GM19463 (cell line): ENCODE data around the gene KLHL1.

ENCODE experiments used
- ATAC-seq: cut with Tn5 transposase; IDR thresholded peaks from one replicate; pipeline ENCODE4 v1.9.1; 2021; ENCODE audit warnings: mild to moderate bottlenecking, moderate library complexity; ENCODE audit not compliant: unreplicated experiment

Gene KLHL1

DNA sequence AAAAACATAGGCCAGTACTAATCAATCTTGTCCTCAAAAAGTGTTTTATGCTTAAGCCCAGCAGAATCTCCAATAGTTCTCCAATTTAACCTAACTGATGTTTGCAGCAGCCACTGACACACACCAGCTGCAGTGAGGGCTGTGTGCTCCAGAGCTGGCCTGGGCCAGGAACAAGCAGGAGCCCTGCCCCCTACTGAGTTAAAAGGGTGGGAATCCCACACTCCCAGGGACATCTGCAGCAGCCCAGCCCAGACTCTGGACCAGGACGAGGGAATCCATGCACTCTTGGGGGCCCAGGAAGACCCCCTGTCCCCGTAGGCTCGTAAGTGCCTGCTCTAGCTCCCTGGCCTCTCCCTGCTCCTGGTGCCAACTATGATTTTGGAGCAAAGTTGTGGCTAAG lies 92.1 kb downstream of the KLHL1 start:
- ATAC-seq: no peak

DNA sequence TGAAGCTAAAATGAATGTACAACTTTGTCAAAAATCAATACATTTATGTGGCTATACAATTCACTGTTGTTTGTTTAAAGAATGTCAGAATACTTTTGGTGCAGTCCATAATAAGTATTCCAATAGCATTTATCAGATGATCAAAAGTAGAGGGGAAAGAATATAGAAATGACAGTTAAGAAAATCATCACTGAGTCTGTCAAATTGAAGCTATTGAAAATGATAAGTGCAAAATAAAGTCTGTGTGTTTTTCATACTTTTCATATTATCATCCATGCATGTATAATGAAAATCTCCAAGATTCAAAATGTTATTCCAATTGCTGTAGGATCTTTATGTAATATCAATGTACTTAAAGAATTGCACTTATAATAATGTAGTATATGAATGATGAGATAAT lies 93.9 kb downstream of the KLHL1 start:
- ATAC-seq: no peak

DNA sequence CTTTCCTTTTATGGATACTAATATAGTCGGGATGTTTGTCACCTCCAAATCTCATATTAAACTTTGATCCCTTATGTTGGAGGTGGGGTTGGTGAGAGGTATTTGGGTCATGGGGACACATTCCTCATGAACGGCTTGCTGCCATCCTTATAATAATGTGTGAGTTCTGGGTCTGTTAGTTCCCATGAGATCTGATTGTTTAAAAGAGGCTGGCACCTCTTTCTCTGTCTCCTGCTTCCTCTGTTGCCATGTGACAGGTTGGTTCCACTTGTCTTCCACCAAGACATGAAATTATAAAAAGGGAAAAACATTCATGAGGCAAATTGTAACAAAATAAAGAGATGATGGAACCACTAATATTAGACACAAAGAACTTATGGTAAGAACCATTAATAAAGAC lies 108.4 kb downstream of the KLHL1 start:
- ATAC-seq: no peak

DNA sequence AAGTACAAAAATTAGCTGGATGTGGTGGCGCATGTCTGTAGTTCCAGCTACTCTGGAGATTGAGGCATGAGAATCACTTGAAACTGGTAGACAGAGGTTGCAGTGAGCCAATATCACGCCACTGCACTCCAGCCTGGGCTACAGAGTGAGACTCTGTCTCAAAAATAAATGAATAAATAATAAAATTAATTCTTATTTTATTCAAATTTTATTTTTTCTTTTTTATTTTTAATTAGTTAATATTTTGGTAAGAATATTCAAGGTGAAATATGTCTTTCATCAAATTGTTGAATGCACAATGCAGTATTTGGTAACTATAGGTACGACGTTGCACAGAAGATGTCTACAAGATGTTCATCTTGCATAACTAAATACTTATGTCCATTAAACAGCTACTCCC lies 111.2 kb downstream of the KLHL1 start:
- ATAC-seq: no peak

DNA sequence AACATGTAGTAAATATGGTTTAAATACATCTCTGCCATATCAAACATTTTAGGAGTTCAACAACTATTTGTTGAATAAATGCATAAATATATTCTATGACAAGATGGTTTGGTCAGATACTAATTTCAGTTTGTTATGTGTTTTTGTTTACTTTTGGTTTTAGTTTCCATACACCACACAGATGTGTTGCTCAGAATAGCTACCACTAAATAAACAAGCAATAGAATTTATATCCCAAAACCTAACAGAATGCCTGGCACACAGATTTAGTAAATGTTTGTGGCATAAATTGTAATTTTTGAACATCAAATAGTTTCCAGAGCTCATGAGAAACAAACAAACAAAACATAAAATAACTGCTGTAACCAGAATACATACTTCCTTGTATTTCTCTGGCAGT lies 127.5 kb downstream of the KLHL1 start:
- peak; percentile 57 for ATAC-seq

DNA sequence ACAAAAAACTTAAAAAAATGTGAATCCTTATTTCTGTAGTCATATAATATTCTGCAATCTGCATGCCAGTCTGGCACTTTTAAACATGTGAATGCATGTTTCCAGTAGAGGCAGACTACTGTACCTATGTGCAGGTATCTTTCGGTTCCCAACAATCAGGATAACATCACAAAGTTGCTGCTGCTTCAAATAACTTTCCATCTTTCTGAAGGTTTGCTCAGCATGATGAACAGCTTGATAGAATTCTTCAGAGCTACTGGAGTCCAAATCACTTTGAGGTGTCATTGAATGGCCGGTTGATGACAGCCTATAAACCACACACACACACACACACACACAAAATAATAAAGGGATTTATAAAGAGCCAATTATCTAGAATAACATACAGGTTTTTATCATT lies 132.8 kb downstream of the KLHL1 start:
- no peak for ATAC-seq

DNA sequence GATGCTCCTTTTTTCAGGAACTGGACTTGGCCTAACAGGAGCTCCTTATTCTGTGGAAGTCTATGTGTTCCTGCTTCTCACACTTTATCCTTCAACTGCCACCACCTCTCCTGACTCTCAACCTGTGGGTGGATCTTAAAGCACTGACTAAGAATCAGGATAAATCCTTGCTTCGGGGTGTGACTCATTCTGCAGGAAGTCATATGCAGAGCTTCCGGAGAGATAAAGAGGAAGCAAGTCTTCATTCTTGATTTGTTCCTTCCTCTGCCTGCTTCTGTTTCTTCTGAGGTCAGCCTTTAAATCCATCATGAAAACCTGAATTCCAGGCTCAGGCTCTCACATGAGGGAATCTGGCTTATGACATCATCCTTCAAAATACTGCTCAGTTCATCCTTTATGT lies 137.7 kb downstream of the KLHL1 start:
- no peak for ATAC-seq

DNA sequence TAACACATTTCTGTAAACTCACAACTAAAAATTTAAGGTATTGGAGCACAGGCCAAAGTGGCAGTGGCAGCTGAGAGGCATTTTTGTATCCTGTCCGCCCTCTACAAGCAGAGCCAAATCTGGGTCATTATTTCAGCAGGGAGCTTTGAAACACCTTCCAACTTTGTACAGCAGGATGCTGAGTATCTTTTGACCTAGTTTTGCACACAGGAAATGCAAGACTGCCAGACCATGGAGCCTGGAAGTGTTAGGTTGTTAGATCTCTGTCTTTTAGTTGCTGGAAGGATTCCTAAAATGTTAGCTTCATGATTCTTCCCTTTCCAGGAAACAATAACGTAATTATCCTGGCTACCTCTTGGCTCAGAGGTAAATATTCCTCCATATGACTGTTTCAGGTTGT lies 149.2 kb downstream of the KLHL1 start:
- ATAC-seq: no peak

DNA sequence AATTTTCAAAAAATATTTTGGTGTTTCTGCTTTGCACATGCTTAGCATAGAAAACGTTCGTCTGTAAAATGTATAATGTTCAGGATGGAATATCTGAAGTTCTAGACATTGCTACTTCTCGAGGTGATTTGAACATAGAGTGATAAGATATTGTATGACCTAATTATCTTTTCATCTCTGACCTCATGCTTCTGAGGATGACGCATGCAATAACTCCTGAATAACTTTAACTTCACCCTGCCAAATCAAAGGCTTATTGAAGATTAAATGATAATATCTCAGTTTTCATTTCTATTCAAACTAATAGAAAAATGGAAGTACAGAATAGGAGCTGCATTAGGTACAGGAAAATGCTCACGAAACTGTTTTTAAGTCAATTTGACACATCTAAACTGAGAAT lies 151.4 kb downstream of the KLHL1 start:
- ATAC-seq: no peak

DNA sequence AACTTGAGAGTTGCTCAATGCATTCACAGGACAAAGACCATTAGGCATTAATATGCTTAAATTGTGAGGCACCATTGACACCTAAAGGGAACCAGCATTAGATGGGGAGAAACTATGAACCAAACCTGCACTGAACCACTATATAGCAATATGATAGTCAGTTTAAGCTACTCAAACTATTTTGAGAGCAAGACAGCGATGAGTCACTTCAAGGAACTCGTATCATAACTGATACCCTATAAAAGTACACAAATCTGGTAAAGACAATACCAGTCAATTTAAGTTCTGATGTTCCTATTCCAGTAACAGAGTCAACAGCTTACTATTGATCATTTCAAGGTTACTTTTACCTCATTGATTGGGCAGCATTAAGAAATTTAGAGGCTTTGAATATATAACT lies 151.9 kb downstream of the KLHL1 start:
- no peak for ATAC-seq

DNA sequence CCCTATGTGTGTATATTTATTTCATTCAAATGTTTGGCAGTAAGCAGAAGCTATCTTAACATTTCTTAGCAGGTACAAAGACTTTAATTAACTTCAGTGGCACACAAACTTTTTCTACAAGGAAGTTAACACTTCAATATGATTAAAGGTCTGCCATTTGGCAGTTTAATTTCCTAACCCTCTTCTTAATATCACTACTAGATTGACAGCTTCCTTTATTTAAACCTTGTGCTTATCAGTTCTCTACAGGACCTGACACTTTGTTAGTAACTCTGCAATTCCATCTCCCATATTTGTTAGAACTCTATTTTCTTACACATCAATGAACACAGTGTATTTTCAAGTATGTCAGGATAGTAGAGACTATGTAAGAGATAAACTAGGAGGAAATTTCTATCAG lies 153.0 kb downstream of the KLHL1 start:
- ATAC-seq: no peak

DNA sequence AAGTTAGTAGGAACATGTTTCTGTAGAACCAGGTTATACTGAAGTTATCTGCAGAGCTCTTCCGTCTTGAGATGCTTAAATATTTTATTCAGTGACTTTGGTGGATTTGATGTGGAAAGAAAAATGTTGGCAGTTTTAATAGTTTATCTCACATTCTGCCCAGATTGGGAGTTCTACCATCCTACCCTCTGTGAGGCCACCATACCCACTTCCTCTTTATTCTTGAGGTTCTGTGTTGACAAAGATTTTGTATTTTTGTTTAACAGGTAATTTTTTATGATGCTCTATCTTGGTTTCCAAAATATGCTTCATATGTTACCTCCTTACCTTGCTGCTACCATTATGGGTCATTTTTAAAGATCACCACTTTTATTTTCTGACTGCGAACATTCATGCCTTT lies 156.8 kb downstream of the KLHL1 start:
- ATAC-seq: no peak

DNA sequence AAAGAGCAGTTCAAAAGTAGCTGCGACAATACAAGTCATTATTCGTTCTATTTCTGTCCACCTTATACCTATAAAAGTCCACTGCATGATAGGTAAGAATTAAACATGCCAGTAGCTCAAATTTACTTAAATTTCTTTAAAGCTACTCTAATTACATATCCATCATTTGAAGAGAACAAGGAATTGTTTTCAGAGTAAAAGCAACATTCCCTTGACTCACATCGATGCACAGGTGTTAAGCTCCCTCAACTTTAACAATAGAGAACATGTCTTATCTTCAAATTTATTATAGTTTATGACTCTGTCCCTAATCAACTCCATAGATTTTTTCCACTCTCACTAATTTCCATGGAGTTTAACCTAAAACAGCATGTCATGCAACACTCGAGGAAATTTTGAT lies 158.1 kb downstream of the KLHL1 start:
- ATAC-seq: no peak

DNA sequence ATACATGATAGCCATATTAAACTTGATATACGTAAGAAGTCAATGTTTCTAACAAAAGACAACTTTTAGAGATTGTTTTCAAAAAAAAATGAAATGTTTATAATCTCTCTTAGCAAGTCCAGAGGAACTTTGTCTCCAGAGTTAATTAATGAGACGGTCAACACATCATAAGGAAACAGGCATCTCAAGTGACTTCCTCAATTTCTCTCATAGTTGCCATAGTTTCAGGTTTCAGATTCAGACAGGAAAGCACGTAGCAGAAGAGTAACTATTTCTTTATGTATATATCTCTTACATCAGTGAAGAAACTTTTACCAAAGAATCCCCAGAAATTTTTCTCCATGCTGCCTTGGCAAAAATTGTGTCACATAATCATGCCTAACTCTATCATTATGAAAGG lies 160.2 kb downstream of the KLHL1 start:
- ATAC-seq: peak; percentile 98

DNA sequence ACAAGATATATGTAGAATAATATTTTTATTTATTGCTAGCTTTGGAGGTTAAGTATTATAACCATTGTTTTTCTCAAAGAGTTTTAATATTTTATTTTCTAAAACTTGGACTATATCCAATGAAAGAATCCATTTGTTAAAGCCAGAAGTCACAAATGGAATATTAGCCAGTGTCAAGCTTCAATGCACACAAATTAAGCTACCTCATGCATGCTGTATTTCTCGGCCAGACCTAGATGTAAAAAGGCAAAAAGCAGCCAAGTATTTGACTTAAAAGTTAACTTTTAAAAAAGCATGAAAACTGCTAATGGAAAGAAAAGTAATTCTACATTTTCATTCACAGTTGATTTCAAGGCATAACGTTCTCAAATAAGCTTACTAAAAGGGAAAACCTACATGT lies 160.7 kb downstream of the KLHL1 start:
- peak; percentile 27 for ATAC-seq

DNA sequence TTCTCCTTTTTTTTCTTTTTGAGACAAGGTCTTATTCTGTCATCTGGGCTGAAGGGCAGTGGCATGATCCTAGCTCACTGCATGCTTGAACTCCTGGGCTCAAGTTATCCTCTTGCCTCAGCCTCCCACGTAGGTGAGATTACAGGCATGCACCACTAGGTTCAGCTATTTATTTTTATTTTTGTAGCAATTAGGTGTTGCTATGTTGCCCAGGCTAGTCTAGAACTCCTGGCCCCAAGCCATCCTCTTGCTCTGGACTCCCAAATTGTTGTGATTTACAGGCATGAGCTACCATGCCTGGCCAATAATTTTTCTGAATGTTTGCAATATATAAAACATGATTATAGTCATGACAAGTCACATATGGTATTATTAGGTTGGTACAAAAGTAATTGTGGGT lies 161.7 kb downstream of the KLHL1 start:
- ATAC-seq: no peak

DNA sequence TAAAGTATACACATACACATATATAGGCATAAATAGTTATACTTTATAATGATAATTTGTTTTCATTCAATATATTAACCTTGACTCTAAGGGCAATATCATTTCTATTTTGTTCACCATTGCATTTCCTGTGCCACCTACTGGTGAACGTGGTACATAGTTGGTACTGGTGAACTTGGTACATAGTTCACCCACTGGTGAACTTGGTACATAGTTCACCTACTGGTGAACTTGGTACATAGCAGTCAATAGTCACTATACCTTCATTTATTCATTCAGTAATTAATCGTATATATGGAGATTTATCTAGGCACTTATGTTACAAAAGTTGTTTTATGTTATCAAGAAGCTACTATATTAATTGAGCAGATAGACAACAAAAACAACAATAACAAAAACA lies 173.2 kb downstream of the KLHL1 start:
- ATAC-seq: peak; percentile 89

DNA sequence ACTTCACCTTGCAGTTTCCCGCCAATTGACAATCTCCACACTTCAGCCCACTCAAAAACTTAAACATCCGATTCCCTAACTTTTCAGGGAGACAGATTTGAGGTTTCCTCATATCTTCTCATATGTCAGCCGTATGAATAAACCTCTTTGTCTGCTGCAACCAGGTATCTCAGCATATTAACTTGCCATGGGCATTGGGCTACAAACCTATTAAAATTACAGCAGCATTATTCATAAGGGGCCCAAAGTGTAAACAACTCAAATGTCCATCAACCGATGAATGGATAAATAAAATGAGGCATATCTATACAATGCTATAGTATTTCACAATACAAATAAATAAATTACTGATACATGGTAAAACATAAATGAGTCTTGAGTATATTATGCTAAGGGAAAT lies 180.0 kb downstream of the KLHL1 start:
- ATAC-seq: no peak

DNA sequence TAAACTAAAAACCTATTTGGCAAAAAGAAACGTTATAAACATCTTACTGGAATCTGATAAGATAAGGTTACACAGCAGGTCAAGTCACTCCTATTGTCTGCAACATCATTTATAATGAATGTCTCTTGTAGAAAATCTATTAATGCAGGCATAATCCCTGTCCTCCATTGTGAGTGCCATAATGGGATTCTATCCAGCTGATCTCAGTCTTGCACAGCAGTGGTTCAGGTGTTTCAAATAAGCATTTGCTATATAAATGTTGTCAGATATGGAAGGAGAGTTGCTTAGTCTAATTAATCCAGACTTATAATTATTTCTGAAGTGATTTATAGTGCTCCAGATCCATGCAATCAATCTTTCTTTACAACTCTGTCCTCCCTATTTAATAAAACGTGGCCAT lies 187.1 kb downstream of the KLHL1 start:
- no peak for ATAC-seq

DNA sequence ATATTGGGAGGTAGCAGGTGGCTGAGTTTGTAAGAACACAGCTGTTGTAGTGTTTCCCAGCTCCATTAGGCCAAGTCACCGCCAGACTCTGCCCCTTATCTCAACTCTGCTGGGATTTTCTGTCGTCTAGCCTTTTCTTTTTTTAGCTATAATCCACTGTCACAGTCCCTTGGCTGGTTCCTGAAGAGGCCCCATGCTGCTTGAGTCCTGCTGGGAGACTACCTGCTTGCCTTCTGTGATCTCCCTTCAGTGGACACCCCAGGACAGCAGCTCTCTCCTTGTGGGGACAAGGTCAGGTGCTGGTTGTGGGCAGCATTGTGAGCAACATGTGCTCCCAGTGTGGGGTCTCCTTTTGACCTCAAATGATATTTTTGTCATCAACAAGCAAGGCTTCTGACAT lies 195.6 kb downstream of the KLHL1 start:
- no peak for ATAC-seq

DNA sequence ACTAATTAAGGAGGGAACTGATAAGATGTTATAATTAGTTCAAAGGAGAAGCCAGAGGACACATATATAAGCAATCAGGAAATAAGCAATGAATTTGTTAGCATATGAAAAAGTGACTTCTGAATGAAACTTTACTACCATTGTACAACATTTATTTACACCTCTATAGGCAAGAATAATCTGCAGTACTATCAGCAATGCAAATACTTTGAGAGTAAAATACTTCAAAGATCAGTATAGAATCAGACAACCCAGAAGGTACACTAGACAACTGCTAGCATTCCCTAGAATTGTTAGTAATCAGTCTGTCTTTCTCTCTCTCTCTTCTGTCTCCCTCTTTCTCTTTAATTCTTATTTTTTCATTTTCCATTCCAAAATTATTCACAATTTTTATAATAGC lies 197.5 kb downstream of the KLHL1 start:
- no peak for ATAC-seq

DNA sequence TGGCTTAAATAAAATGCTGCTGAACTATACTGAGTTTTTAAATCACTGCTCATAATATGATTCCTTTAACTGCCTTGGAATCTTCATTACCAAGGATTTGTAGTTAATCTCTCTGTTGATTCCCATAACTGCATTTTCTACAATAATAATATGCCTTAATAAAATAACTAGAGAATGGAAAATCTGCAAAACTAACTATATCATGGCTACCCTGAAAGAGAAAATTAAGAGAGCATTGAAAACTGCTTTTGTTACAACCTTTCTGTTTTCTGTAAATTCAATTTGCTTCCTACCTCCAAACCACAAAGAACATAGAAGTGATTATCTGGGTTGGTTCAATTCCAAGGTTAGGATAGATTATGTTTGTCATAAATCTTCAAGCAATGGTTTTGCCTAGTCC lies 203.5 kb downstream of the KLHL1 start:
- no peak for ATAC-seq

DNA sequence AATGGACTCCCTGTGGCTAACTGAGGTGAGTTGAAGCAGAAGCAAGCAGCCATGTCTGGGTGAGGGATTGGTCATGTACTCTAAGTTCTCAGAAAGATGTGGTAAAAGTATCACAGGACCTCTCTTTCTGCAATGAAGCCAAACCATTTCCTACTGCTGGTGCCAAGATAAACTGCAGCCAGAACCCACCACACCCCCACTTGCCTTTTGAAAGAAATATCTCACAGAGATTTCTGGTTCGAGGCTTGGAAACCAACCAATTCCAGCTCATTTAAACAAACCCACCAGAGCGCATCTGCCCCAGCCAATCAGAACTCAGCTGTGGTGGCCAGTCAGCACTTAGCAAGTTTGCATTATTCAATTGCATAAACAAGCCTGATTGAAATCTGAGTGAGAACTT lies 205.2 kb downstream of the KLHL1 start:
- no peak for ATAC-seq

DNA sequence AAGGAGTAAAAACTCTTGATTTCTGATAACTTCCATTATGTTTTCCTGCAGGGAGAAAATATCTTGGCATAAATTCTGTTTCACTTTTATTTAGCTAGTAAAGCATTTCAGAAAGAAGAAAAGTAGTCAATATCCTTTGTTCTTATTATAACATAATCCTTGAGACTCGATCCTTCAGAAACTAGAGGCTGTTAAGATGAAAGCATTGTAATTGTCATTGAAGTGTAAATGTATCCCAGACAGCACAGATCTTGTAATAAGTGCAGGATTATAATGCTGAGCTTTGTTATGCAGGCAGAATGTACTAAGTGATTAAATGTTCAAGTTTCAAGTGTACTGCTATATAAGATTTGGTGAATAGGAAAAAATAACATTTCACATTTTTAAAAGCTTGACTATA lies 225.8 kb downstream of the KLHL1 start:
- no peak for ATAC-seq
